Left cardiac atrium (tissue), 4 donors: ENCODE measurements around the gene PSORS1C2. TPM values are rescaled to one million over a fixed set of nuclear protein-coding genes. Genes with fewer than 3 reads are reported as not detected.
"Not testable (repeated sequence)": the region's sequence is repeated elsewhere in the genome, so short reads cannot be mapped to it uniquely, and the experiment has no call there.

Experiments used
- ATAC-seq, 2 donors: fragments of 200-7000 bp; cut with Tn5 transposase; one replicate each; pipeline ENCODE4 v1.9.1; 2020; ENCODE audit warnings: mild to moderate bottlenecking in 2 of 2, moderate library complexity in 2 of 2
- DNase-seq: peaks from one replicate; pipeline ENCODE4 v3.0.0-alpha.2; 2020
- intact Hi-C, 2 donors: fragments of 100-400 bp; cut with DNase I; formaldehyde crosslinking; loops; one replicate each; pipeline versions ENCODE4 v1.14.1 to v1.15.1; 2022 to 2023
- total RNA-seq, 2 donors: library from RNA; stranded (reverse); fragmentation: NEBNext Ultra II Directional; extraction: Animal tissue kit (Norgen Biotek cat#: 25700); gene quantifications; one replicate each; pipeline ENCODE4 v1.2.1, GENCODE V29; 2021
- donor health status: DM: no; HTN: yes; CAD: no.
- donor health status: DM: no; HTN: yes; CAD: no; lungs with severe emphysema.
- donor health status: DM: yes; HTN: yes; CAD: no.
- donor health status: Dilated cardiomyopathy.

Gene PSORS1C2
- total RNA-seq, 2 donors from 2014 or later, result not detected

DNA sequence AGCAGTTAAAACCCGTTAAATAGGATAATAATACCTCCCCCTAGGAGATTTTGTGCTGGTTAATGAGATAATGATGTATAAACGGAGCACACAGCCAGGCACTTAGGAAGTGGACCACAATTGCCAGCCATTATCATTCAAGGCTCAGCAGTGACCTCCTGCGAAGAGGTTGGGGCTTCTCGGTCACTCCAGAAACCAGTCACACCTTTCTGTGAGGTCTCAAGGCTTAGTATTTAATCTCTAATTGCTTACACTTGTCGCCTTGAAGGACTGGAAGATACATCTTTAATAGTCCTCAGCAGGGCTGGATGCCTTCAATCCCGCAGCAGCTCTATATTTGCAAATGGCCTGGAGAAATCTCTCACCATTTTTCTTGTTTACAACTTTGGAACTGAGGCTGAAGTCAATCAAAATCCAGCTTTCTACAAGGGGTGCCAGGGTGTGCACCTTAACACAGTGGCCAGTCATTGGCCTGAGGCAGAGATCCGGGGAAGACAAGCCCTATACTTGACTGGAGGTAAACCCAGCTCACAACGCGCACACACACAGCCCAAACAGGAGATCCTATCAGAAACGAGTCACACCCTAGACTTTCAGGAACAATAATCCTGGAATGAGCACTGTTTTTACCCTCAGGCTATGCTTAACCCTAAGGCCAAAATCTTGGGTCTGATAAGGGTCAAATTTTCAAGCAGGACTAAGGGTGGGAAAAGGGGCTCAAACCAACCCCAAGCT lies 30.4 kb upstream of the PSORS1C2 start:
- ATAC-seq (no peak), DNase-seq (no peak)
- intact Hi-C loops, result no loop called here

DNA sequence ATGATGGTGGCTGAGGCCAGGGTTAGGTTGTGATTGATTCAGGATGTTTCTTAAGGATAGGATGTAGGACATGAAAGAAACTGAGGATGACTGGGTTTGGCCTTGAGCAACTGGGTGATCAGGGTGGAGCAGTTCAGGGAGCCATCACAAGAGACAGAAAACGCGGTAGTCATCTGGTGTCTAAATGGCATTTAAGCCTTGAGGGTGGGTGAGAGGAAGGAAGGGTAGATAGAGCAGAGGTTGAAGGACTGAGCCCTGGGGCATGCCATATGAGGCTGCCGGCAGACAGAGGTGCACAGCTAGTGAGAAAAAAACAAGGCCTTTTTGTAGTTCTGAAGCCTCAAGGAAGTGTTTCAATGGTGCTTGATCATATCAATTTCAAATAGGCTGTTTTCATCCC lies 29.7 kb upstream of the PSORS1C2 start:
- ATAC-seq (no peak), DNase-seq (no peak)
- intact Hi-C loops, result no loop called here

DNA sequence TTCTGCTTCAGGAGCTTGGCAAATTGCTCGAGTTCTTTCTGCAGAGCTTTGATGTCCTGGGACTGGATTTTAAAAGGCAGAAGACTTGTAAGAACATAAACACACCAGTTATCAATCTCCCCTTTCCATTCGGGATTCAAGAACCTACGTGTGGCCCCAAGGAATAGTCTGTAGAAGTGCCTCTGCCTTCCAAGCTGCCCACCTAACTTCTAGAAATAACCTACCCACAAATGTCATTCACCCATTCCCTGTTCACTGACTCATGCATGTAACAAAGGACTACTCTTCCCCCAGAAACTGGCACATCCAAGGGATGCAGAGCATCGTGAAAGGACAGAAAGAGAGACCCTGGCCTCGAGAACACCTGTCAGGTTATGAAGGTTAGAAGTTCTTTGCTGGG lies 27.1 kb upstream of the PSORS1C2 start:
- DNase-seq (no peak), ATAC-seq (no peak)
- intact Hi-C loops, result no loop called here

DNA sequence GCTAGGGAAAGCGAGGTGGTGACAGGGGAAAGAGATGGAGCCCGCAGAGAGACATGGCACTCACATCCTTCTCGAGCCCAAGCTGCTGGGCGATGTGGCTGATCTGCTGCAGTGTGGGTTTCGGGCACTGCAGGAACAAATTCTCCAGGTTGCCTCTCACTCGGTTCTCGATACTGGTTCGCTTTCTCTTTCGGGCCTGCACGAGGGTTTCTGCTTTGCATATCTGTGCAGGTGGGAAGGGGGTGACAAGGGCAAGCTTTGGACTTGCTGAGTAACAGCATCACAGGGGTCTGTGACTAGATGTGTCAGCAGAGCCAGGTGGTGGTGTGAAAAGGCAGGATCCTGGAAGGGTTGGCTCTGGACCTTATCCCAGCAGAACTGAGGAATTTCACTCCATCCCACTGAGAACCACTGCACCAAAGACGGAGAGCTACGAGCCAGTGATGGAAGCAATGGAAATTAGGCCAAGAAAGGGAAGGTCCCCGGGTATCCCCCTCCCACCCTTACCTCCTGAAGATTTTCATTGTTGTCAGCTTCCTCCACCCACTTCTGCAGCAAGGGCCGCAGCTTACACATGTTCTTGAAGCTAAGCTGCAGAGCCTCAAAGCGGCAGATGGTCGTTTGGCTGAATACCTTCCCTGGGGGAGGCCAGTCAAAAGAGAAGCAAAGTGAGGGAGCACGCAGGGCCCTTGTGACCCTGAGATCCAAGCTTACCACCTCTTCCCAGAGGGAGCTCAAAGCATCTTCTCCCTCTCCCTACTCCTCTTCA lies 26.4 kb upstream of the PSORS1C2 start:
- intact Hi-C loops, DNase-seq, ATAC-seq: not testable (repeated sequence)

DNA sequence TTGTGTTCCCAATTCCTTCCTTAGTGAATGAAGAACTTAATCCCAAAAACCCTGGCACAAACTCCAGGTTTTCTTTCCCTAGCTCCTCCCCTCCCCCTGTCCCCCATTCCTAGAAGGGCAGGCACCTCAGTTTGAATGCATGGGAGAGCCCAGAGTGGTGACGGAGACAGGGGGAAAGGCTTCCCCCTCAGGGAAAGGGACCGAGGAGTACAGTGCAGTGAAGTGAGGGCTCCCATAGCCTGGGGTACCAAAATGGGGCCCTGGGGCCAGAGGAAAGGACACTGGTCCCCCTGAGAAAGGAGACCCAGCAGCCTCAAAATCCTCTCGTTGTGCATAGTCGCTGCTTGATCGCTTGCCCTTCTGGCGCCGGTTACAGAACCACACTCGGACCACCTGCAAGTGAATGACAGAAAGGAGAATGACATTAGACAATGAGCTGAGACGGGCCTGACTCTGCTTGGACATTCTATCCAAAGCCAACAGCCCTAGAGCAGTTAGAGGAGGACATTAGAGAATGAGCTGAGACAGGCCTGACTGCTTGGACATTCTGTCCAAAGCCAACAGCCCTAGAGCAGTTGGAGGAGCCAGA lies 25.7 kb upstream of the PSORS1C2 start:
- ATAC-seq, DNase-seq, intact Hi-C loops: not testable (repeated sequence)

DNA sequence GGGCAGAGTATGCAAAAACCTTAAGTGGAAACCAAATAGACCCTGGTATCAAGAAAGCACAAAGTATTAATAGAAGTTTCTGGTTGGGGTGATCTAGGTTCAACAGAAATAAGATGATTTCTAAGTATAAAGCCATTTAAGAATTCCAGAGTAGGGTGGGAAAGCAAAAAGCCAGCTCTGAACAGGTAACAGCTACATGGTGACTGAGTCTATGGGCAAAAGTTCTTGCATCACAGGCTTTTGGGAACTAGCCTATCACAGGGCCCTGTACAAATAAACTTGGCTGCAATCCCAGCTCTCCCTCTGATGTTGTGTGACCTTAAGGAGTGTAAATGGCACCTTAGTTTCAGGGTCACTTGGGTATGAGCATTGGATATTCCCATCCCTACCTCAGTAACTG lies 25.1 kb upstream of the PSORS1C2 start:
- intact Hi-C loops, result no loop called here
- no peak for DNase-seq
- ATAC-seq, result no peak

DNA sequence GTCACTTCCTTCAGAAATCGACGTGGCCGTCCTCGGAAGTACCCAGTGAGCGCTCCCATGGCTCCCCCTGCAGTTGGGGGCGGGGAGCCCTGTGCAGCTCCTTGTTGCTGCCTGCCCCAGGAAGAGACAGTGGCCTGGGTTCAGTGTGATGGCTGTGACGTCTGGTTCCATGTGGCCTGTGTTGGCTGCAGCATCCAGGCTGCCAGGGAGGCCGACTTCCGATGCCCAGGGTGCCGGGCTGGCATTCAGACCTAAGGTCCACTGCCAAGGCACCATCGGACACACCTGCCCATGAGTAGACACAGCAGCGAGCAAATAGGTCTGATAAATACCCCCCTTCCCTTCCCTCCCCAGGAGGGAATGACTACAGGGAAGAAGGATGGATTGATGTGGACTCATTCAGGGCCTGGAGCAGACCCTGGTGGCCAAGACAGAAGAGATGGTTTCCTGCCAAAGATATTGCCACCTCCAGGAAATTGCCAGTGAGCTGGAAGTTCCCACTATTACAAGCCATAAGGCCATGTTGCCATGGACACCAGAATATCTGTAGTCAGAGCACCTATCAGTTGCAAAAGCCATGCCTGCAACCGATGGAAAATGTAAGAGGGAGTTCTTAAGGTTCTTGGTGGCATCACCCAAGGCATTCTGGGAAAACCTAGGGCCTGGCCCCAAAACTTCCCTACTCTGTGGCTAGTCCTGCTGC lies 23.7 kb upstream of the PSORS1C2 start:
- intact Hi-C loops, result no loop called here
- no peak for DNase-seq
- no peak for ATAC-seq

DNA sequence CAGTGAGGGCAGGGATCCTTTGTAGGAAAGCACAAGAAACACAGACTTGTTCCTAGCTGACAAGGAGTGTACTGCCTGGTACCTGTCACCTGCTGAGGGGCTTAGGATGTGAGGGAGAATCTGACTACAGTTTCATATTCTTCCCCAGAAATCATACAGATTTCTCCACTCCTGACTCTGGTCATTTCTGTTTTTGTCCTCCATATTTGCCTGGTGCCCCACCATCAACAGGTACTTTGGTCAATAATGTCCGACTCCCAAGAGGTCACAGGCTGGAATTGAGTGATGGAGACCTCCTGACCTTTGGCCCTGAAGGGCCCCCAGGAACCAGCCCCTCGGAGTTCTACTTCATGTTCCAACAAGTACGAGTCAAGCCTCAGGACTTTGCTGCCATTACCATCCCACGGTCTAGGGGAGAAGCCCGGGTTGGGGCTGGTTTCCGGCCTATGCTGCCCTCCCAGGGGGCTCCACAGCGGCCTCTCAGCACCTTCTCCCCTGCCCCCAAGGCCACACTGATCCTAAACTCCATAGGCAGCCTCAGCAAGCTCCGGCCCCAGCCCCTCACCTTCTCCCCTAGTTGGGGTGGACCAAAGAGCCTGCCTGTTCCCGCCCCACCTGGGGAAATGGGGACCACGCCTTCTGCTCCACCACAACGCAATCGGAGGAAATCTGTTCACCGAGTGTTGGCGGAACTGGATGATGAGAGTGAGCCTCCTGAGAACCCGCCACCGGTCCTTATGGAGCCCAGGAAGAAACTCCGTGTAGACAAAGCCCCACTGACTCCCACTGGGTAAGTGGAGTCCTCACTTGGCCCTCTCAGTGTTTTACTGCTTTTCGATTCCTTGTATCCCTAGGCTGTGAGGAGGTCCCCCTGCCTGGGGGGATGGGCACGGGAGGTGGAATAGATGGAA lies 22.6 kb upstream of the PSORS1C2 start:
- intact Hi-C loops, result no loop called here
- ATAC-seq (no peak), DNase-seq (no peak)

DNA sequence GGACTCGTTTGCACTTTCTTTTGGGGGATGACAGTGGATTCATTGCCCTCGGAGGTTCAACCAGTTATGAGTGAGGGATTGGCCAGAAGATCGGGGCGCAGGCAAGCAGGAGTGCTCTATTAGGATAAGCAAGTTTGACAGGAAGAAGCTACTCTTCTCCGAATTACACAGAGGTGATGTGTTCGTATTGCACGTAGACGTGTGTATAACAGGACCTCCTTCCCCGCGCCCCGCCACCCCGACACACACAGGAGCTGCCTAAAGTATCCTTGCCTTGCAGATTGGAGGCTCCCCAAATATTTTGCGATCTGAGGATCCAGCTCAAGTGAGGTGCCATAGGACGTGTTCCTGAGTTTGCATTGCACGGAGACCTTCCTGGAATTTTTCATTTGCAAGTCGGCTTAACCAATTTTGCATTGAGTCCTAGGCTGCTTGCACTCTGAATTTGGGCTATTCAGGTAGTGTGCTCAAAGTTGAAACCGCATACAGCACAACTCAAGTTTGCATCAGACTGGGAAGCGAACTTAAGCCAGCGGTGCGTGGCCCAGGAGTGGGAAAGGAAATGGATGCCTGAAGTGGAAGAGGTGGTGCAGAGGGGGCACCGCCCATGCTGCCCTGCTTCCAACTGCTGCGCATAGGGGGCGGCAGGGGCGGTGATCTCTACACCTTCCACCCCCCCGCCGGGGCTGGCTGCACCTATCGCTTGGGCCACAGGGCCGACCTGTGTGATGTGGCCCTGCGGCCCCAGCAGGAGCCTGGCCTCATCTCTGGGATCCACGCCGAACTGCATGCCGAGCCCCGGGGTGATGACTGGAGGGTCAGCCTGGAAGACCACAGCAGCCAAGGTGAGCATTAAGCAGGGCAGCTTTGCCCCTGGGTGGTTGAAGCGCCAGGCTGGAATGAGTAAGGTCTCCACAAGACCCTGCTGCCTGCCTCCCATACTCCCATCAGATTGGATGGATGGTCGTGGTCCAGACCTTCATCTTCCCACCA lies 20.3 kb upstream of the PSORS1C2 start:
- ATAC-seq (no peak), DNase-seq (no peak)
- intact Hi-C loops, result no loop called here

DNA sequence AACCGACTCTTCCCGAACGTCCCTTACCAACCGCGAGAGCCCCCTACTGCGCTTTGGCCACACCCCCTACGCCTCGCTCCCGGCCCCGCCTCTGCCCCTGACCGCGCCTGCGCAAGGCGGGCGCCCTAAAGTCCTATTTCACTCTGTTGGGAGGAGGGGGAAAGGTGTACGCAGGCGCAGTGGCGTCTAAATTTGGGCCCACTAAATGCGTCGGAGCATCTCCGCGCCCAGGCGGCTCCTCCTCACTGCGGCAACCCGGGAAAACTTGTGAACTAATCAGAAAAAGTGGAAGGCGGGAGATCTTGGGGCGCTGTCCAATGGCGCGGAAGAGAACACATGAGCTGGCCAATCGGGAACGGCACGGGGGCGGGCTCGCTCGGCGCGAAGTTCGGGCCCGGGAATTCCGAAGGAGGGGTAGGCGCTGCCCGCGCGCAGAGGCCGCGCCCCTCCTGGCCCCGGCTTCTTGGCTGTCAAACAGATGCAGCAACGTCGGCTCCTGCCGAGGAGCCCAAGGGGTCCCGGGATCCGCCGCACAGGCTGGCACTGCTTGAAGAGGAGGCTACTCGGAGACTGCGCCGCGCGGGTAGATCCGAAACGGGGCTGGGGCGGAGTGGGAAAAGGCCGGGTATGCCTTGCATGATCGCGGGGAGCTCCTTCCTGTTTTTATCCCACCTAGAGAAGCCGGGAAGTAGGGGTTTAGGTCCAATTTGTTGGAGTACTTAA lies 19.4 kb upstream of the PSORS1C2 start, which contains the start of gene TCF19:
Gene TCF19 (plus strand): TSS at position 450 of the 723 bp plus-strand sequence. CDS start 881 bp downstream, outside the sequence.
- intact Hi-C loops, result no loop called here
- DNase-seq (peak; percentile 99), ATAC-seq (peak; percentile 98)

DNA sequence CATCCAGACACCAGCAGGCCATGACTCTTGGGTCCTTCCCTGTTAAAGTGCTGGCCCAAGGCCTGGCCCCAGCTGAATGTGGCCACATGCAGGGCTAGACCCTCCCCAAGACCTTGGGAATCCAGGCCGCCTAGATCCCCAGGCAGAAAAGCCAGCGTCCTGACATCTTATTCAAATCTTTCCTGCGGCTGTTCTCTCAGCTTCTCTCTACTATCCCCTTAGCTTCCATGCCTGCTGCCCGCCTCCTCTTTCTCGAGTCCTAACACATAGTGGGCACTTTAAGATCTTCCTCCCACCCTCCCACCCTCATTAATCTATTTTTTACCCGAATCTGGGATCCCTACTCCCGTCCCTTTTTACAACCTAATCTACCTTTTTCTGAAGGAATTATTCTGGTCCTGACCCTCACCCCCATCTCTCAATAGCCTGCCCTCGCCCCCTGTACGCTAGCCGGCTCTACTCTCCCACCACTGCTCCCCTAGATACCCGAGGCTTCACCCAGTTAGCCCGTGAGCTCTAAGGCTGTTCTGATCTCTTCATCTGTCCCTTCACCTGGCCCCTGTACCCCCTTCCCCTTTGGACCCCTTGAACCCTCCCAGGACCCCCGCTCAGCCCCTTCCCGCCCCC lies 18.8 kb upstream of the PSORS1C2 start, which contains the start of gene CCHCR1:
Gene CCHCR1 (minus strand): TSS at position 290 of the 627 bp plus-strand sequence. CDS start 202 bp downstream, at position 88.
- peak; percentile 16 to 41 for ATAC-seq
- intact Hi-C loops, result no loop called here
- DNase-seq, result no peak

DNA sequence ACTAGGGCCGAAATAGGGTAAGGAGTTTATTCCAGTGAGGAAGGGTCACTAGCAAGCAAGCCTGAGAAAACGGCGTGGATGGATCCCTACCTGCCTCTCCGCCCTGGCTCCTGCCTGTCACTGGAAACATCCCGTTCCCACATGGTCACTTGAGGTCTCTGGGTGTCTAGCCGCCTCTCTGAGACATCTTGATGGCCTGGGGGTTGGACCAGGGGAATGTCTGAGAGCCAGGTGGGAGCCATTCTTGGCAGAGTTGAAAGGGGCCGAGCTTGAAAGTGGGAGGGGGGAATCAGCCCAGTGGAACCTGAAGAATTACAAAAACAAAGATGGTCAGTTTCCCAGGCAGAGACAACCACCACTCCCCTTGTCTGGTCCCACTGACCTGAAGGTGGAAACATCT lies 17.8 kb upstream of the PSORS1C2 start:
- intact Hi-C loops, result no loop called here
- ATAC-seq (no peak), DNase-seq (no peak)

DNA sequence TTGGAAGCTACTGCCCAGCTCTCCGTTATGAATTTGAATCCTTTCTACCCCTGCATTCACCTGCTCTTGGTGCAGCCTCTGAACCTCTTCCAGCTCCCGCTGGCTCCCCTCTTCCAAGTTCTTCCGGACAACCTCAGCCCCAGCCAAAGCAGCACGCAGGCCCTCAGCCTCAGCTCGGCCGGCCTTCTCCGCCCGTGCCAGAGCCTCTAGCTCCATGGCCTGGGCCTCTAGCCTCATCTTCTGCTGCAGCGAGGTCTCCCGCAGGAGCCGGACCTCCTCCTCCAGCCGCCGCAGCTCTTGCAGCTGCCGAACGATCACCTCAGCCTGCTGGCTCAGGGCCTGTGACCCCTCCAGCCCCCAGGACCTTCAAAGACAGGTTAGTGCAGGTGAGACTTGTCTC lies 15.6 kb upstream of the PSORS1C2 start:
- intact Hi-C loops, result no loop called here
- ATAC-seq (no peak), DNase-seq (no peak)

DNA sequence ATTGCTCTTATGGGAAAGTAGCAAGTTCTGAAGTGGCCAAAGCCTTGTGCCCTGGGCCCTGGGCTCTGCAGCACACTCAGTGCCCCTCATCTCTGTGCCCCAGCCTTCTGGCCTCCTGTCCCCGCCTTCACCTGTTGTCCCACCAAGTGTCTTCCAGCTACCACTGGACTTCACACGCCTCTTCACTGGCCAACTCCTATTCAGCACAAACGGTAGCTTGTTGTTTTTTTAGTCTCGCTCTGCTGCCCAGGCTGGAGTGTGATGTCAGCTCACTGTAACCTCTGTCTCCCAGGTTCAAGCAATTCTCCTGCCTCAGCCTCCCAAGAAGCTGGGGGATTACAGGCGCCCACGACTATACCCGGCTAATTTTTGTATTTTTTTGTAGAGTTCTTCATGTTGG lies 13.9 kb upstream of the PSORS1C2 start:
- DNase-seq, result no peak
- no peak for ATAC-seq
- intact Hi-C loops, result no loop called here

DNA sequence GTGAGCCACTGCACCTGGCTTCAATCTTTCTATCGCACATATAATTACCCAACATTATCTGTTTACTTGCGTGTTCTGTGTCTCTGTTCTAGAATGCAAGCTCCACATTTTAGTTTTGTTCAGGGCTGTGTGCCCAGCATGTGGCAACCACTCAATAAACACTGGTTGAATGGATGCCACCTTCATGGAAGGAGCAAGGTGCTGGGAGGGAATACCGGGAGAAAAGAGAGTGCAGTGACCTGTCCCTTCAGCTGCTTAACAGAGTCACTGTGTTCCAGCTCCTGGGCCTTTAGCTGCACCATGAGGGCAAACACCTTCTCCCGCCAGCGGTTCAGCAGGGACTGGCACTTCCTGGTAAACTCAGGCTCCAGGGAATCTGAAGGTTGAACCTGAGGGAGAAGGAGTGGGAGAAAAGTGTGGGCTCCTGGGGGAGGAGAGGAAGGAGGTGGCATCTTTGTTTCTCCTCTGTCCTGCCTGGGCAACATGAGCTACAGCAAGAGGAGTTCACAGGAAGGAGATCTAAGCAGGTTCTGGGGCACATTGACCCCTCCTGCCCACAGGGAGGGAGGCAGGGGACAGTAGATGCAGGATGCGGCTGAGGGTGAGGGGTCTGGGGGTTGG lies 11.1 kb upstream of the PSORS1C2 start:
- ATAC-seq (no peak), DNase-seq (no peak)
- intact Hi-C loops, result no loop called here

DNA sequence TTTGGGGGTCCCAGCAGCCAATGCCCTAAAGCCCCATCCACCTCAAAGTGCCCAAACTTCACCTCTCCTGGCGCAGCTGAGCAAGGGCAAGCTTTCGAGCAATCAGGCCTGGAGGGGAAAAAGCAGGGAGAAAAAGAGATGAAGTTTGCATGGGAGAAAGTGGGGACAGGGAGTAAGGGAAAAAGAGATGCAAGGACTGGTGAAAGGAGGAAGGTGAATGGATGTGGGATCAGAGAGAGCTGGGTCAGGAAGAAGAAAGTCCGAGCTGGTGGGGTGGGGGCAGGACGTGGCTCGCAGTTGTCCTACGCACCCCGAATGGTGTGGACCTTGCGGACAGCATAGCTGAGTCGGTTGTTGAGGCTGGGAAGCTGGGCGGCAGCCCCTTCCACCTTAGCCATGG lies 6.5 kb upstream of the PSORS1C2 start:
- no peak for ATAC-seq
- DNase-seq, result no peak
- intact Hi-C loops, result no loop called here
